ENCODE data around the gene EDC3.
"Not testable (repeated sequence)": the region's sequence is repeated elsewhere in the genome, so short reads cannot be mapped to it uniquely, and the experiment has no call there.

Gene EDC3, protein sequence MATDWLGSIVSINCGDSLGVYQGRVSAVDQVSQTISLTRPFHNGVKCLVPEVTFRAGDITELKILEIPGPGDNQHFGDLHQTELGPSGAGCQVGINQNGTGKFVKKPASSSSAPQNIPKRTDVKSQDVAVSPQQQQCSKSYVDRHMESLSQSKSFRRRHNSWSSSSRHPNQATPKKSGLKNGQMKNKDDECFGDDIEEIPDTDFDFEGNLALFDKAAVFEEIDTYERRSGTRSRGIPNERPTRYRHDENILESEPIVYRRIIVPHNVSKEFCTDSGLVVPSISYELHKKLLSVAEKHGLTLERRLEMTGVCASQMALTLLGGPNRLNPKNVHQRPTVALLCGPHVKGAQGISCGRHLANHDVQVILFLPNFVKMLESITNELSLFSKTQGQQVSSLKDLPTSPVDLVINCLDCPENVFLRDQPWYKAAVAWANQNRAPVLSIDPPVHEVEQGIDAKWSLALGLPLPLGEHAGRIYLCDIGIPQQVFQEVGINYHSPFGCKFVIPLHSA

DNA sequence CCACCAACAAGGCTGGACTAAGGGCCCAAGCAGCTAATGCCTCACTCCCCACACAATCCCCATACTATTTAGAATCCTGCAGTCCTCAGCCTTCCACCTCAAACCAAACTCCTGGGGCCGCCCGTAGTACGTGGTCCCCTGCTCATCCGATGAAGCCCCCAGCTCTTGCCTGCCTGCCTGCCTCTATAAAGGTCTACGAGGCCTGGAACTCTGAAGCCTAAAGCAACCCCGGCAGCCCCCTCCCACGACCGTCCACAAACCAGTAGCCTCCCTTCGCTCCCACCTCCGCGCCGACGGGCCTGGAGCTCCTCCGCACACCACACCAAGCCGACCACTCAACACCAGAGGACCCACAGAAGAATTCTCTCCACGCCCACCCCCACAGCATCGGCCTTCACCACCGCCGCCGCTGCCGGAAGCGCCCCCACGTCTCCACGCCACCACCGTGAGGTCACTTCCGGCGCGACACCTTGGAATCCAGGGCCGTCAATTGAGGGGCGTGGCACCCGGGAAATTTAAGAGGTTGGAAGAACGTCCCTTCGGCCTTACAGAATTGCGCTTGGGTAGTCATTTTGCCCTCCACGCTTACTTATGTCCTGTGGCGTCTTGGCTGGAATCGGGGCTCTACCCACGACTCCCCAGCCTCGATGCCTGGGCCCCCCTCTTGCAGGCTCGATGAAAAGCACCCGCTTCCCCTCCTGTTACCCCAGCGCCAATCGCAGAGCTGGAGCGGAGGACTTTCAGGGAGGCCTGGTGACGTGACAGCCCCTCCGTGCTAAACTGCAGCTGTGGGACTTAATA lies at the start of gene EDC3:
Gene EDC3, minus strand, starts transcription at position 428 of the 801 bp plus-strand sequence. CDS start 20,900 bp downstream, outside the sequence.
- peaks cover 7% of the 10 kb centered on the region for H3K4me1 ChIP-seq (ENCODE audit: control insufficient read depth, insufficient read depth, low read length)
- H3K9ac ChIP-seq (ENCODE audit: low read length) = peak within 1 kb of the TSS; percentile 93
- no peaks in the 10 kb centered on the region for H3K9me3 ChIP-seq (ENCODE audit: control insufficient read depth, low read length)
- peak within 1 kb of the TSS; percentile 79 for H3K4me3 ChIP-seq (ENCODE audit: low read length)
- H3K36me3 ChIP-seq (ENCODE audit: control insufficient read depth, insufficient read depth, low read length) = no peaks in the 10 kb centered on the region
- H3K27me3 ChIP-seq (ENCODE audit: control insufficient read depth, insufficient read depth, low read length) = no peaks in the 10 kb centered on the region

DNA sequence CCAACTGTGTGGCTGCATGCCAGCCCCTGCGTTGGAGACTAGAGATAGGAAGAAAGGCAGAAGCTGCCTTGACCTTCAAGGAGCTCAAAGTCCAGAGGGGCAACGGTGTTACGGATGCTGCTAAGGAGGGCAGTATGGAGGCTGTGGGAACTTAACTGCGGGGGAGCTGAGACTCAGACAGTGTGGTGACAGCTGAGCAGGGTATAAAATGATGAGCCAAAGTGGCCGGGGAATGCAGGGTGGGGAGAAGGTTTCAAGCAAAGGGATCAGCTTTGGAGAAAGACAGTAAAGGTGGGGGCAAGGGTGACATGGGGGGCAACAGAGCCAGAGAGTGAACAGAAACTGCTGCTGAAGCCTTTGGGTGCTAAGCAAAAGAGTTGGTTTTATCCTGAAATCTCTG lies 46.6 kb upstream of the EDC3 start:
- Histone ChIP-seq H3K36me3 (ENCODE audit: control insufficient read depth, insufficient read depth, low read length) (no peaks in the 10 kb centered on the region), H3K9me3 (ENCODE audit: control insufficient read depth, low read length) (no peaks in the 10 kb centered on the region), H3K9ac (ENCODE audit: low read length) (no peak overlapping the region), H3K4me1 (ENCODE audit: control insufficient read depth, insufficient read depth, low read length) (no peaks in the 10 kb centered on the region), H3K27me3 (ENCODE audit: control insufficient read depth, insufficient read depth, low read length) (no peaks in the 10 kb centered on the region), H3K4me3 (ENCODE audit: low read length) (no peak overlapping the region)

DNA sequence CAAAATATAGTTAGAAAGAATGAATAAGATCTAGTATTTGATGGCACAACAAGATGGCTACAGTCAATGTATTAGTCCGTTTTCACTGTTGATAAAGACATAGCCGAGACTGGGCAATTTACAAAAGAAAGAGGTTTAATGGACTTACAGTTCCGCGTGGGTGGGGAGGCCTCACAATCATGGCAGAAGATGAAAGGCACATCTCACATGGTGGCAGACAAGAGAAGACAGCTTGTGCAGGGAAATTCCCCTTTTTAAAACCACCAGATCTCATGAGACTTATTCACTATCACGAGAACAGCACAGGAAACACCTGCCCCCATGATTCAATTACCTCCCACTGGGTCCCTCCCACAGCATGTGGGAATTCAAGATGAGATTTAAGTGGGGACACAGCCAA lies 42.4 kb upstream of the EDC3 start:
- H3K4me3 ChIP-seq (ENCODE audit: low read length); H3K9ac ChIP-seq (ENCODE audit: low read length); H3K9me3 ChIP-seq (ENCODE audit: control insufficient read depth, low read length); H3K27me3 ChIP-seq (ENCODE audit: control insufficient read depth, insufficient read depth, low read length); H3K36me3 ChIP-seq (ENCODE audit: control insufficient read depth, insufficient read depth, low read length); H3K4me1 ChIP-seq (ENCODE audit: control insufficient read depth, insufficient read depth, low read length): not testable (repeated sequence)

DNA sequence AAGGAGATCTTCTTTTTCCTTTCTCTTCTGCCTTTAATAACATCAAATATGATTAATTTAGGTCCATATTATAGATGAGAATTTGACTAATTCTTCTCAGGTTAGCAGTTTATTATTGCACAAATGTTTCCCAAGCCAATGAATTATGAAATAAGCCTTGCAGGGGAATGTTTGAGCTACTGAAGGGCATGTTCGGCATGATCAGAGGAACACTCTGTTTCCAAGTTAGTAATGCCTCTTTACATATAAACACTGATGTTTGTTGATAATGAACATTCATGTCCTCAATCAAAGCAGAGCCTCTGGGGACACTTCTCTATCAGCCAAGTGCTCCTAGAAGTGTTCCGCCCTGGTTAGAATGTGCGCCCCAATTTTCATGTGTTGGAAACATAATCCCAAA lies 39.5 kb upstream of the EDC3 start:
- H3K9ac ChIP-seq (ENCODE audit: low read length) = no peak overlapping the region
- no peaks in the 10 kb centered on the region for H3K36me3 ChIP-seq (ENCODE audit: control insufficient read depth, insufficient read depth, low read length)
- H3K9me3 ChIP-seq (ENCODE audit: control insufficient read depth, low read length) = no peaks in the 10 kb centered on the region
- H3K4me1 ChIP-seq (ENCODE audit: control insufficient read depth, insufficient read depth, low read length) = no peaks in the 10 kb centered on the region
- H3K27me3 ChIP-seq (ENCODE audit: control insufficient read depth, insufficient read depth, low read length) = peaks cover 6% of the 10 kb centered on the region
- no peak overlapping the region for H3K4me3 ChIP-seq (ENCODE audit: low read length)

DNA sequence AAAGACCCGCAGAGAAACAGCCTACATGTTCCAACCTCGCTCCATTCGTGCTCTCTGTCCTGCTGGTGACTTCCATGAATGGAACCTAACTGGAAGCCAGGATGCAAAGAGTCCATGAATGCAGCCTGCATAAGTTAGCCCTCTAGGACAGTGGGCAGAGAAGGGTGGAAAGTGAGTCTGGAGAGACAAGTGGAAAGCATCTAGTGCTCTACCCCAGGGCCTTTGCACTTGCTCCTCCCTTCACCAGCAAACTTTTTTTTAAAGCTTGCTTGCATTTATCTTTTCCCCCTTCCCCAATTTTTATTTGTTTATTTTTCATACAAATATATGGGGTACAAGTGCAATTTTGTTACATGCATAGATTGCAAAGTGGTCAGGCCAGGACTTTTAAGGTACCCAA lies 37.4 kb upstream of the EDC3 start:
- no peaks in the 10 kb centered on the region for H3K36me3 ChIP-seq (ENCODE audit: control insufficient read depth, insufficient read depth, low read length)
- H3K9ac ChIP-seq (ENCODE audit: low read length) = no peak overlapping the region
- H3K27me3 ChIP-seq (ENCODE audit: control insufficient read depth, insufficient read depth, low read length) = peaks cover 9% of the 10 kb centered on the region
- no peaks in the 10 kb centered on the region for H3K4me1 ChIP-seq (ENCODE audit: control insufficient read depth, insufficient read depth, low read length)
- H3K9me3 ChIP-seq (ENCODE audit: control insufficient read depth, low read length) = no peaks in the 10 kb centered on the region
- no peak overlapping the region for H3K4me3 ChIP-seq (ENCODE audit: low read length)

DNA sequence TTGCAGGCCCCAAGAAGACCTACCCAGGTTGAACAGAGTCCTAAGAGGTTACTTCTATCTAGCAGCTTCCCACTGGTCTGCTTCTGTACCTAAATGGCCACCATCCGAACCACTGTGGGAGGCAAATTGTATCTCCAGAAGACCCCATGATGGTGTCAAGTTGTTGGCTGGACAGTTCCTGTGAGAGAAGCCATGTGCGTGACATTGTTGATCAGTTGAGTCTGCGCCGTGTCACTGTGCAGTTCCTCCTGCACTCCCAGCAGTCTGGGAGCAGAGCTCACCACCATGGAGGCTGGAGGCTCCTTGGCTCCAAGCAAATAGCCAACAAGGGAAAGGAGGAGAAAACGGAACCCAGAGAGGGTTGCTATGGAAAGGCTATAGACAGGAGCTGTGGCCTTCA lies 37.0 kb upstream of the EDC3 start:
- Histone ChIP-seq H3K36me3 (ENCODE audit: control insufficient read depth, insufficient read depth, low read length) (no peaks in the 10 kb centered on the region), H3K4me3 (ENCODE audit: low read length) (no peak overlapping the region), H3K27me3 (ENCODE audit: control insufficient read depth, insufficient read depth, low read length) (peaks cover 12% of the 10 kb centered on the region), H3K4me1 (ENCODE audit: control insufficient read depth, insufficient read depth, low read length) (no peaks in the 10 kb centered on the region), H3K9me3 (ENCODE audit: control insufficient read depth, low read length) (no peaks in the 10 kb centered on the region), H3K9ac (ENCODE audit: low read length) (no peak overlapping the region)

DNA sequence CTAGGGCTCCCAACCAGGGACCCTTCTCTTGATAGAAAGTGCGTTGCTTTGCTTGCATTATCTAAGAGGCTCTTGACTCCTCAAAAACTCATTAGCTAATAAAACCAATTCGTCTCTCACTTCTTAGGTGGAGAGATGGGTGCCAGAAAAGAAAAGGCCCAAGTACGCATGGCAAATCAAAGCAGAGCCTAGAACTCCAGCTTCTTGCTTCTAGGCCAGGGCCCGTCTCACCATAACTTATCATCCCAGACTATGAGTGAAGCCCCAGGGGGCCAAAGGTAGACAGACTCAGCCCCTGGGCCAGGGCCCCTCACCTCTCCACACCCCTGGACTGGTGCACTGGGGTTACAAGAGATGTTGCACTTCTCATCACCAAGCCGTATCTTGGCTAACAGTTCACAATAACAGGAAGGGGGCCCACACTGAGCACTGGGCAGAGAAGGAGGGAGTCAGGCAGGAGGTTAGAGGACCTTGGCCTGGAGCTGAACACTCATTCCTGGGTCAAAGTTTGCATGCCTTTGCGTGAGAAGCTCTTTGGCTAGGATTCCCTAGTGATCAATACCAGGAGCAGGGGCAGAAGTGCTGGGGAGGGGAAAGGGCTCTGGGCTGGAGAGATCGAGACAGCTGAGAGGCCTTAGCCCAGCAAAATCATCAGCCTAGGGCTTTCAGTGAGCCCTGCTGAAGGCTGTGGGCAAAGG lies 34.9 kb upstream of the EDC3 start:
- Histone ChIP-seq H3K4me1 (ENCODE audit: control insufficient read depth, insufficient read depth, low read length) (peaks cover 13% of the 10 kb centered on the region), H3K4me3 (ENCODE audit: low read length) (no peak overlapping the region), H3K27me3 (ENCODE audit: control insufficient read depth, insufficient read depth, low read length) (peaks cover 28% of the 10 kb centered on the region), H3K9ac (ENCODE audit: low read length) (no peak overlapping the region), H3K9me3 (ENCODE audit: control insufficient read depth, low read length) (no peaks in the 10 kb centered on the region), H3K36me3 (ENCODE audit: control insufficient read depth, insufficient read depth, low read length) (no peaks in the 10 kb centered on the region)

DNA sequence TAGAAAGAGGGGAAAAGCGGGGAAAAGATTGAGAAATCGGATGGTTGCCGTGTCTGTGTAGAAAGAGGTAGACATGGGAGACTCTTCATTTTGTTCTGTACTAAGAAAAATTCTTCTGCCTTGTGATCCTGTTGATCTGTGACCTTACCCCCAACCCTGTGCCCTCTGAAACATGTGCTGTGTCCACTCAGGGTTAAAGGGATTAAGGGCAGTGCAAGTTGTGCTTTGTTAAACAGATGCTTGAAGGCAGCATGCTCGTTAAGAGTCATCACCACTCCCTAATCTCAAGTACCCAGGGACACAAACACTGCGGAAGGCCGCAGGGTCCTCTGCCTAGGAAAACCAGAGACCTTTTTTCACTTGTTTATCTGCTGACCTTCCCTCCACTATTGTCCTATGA lies 33.5 kb upstream of the EDC3 start:
- Histone ChIP-seq H3K27me3 (ENCODE audit: control insufficient read depth, insufficient read depth, low read length) (peaks cover 33% of the 10 kb centered on the region), H3K4me1 (ENCODE audit: control insufficient read depth, insufficient read depth, low read length) (peaks cover 15% of the 10 kb centered on the region)
- H3K36me3 ChIP-seq (ENCODE audit: control insufficient read depth, insufficient read depth, low read length); H3K4me3 ChIP-seq (ENCODE audit: low read length); H3K9me3 ChIP-seq (ENCODE audit: control insufficient read depth, low read length); H3K9ac ChIP-seq (ENCODE audit: low read length): not testable (repeated sequence)

DNA sequence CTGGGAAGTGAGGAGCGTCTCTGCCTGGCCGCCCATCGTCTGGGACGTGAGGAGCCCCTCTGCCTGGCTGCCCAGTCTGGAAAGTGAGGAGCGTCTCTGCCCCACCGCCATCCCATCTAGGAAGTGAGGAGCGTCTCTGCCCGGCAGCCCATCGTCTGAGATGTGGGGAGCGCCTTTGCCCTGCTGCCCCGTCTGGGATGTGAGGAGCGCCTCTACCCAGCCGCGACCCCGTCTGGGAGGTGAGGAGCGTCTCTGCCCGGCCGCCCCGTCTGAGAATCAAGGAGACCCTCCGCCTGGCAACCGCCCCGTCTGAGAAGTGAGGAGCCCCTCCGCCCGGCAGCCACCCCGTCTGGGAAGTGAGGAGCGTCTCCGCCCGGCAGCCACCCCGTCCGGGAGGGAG lies 32.9 kb upstream of the EDC3 start:
- not testable (repeated sequence) for H3K4me3 ChIP-seq (ENCODE audit: low read length); H3K9ac ChIP-seq (ENCODE audit: low read length); H3K36me3 ChIP-seq (ENCODE audit: control insufficient read depth, insufficient read depth, low read length); H3K9me3 ChIP-seq (ENCODE audit: control insufficient read depth, low read length)
- H3K4me1 ChIP-seq (ENCODE audit: control insufficient read depth, insufficient read depth, low read length) = peaks cover 15% of the 10 kb centered on the region
- peaks cover 33% of the 10 kb centered on the region for H3K27me3 ChIP-seq (ENCODE audit: control insufficient read depth, insufficient read depth, low read length)

DNA sequence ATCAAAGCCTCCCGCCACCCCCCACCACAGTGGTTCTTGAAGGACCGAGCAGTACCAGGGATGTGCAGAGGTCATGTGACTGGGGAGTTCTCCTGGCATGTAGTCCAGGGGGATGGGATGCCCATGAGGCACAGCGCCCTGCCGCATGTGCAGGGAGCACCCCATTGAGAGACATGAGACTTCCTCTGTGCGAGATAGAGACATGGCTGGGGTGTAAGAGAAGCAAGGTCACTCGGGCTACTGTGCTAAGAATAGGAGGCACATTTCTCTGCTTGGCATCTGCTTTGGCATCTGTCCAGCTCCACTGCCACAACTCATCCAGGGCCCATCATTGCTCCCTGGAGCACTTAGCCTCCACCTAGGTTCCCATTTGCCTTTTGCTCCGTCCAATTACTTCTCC lies 31.9 kb upstream of the EDC3 start:
- peaks cover 15% of the 10 kb centered on the region for H3K4me1 ChIP-seq (ENCODE audit: control insufficient read depth, insufficient read depth, low read length)
- no peaks in the 10 kb centered on the region for H3K36me3 ChIP-seq (ENCODE audit: control insufficient read depth, insufficient read depth, low read length)
- peaks cover 33% of the 10 kb centered on the region for H3K27me3 ChIP-seq (ENCODE audit: control insufficient read depth, insufficient read depth, low read length)
- no peak overlapping the region for H3K4me3 ChIP-seq (ENCODE audit: low read length)
- H3K9ac ChIP-seq (ENCODE audit: low read length) = no peak overlapping the region
- no peaks in the 10 kb centered on the region for H3K9me3 ChIP-seq (ENCODE audit: control insufficient read depth, low read length)

DNA sequence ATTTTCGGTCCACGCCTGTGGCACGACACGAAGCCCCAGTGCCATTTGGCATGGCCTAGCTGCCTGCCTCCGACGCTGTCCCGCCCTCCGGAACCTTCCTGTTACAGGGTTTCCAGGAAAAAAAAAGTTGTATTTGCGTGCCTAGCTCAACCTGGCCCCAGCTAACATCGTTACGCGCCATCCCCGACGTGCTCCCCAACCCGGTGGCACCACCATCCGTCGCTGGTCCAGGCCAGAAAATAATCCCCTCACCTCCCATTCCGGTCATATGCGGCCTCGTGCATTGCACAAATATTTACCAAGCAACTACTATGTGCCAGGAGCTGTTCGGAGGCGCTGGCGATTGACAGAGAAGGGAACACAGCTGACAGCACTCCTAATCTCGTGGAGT lies 30.9 kb upstream of the EDC3 start:
- Histone ChIP-seq H3K4me1 (ENCODE audit: control insufficient read depth, insufficient read depth, low read length) (peaks cover 15% of the 10 kb centered on the region), H3K9ac (ENCODE audit: low read length) (no peak overlapping the region), H3K9me3 (ENCODE audit: control insufficient read depth, low read length) (no peaks in the 10 kb centered on the region), H3K27me3 (ENCODE audit: control insufficient read depth, insufficient read depth, low read length) (peaks cover 33% of the 10 kb centered on the region), H3K4me3 (ENCODE audit: low read length) (no peak overlapping the region), H3K36me3 (ENCODE audit: control insufficient read depth, insufficient read depth, low read length) (no peaks in the 10 kb centered on the region)

Data from mucosa of stomach (tissue), 1 donor.